CD4-positive, alpha-beta T cell (primary cell): ENCODE measurements around the gene CCKAR. TPM values are rescaled to one million over a fixed set of nuclear protein-coding genes. Genes with fewer than 3 reads are reported as not detected.

Experiments
- ATAC-seq: fragments of 200-7000 bp; cut with Tn5 transposase; one replicate; pipeline ENCODE4 v1.10.0; 2022; ENCODE audit warnings: mild to moderate bottlenecking; ENCODE audit not compliant: poor library complexity
- CTCF ChIA-PET: fragments of 350-600 bp; sonication (Branson Sonifier 250); formaldehyde crosslinking; loops from one replicate; lab custom pipeline; 2021; ENCODE audit warnings: antibody characterized with exemption, inconsistent platforms; lab: Charles Lee
- POLR2A ChIA-PET: fragments of 350-600 bp; sonication (Branson Sonifier 250); formaldehyde crosslinking; loops from one replicate; lab custom pipeline; 2021; ENCODE audit warnings: antibody characterized with exemption, inconsistent platforms; lab: Charles Lee
- DNase-seq, 14 experiments: peaks; one replicate each; pipeline ENCODE4 v3.0.0-alpha.2; 2013 to 2020; ENCODE audit warnings: mixed read lengths in 2 of 14
- H3K27ac ChIP-seq, 2 donors: one replicate each; pipeline versions ENCODE4 v1.5.1 to v1.7.0; 2013; ENCODE audit warnings: low read length in 2 of 2, low read depth in 1 of 2, mild to moderate bottlenecking in 1 of 2
- H3K27me3 ChIP-seq, 2 experiments: 1 replicate in 1 of 2; 2 replicates in 1 of 2; pipeline versions ENCODE4 v1.6.1 to v1.7.0; 2013; ENCODE audit warnings: low read length in 2 of 2, control low read depth in 1 of 2, mild to moderate bottlenecking in 1 of 2, moderate library complexity in 1 of 2; ENCODE audit not compliant: insufficient read depth in 2 of 2, control insufficient read depth in 1 of 2
- H3K36me3 ChIP-seq: one replicate; pipeline ENCODE4 v1.6.1; 2013; ENCODE audit warnings: low read length, control low read depth; ENCODE audit not compliant: insufficient read depth
- H3K4me1 ChIP-seq: one replicate; pipeline ENCODE4 v1.6.1; 2013; ENCODE audit warnings: low read length, control low read depth; ENCODE audit not compliant: insufficient read depth
- H3K4me3 ChIP-seq: one replicate; pipeline ENCODE4 v1.5.1; 2013; ENCODE audit warnings: mild to moderate bottlenecking, low read length, moderate library complexity
- H3K9me3 ChIP-seq, 2 experiments: 1 replicate in 1 of 2; 2 replicates in 1 of 2; pipeline versions ENCODE4 v1.6.1 to v1.7.0; 2013; ENCODE audit warnings: low read length in 2 of 2, mild to moderate bottlenecking in 2 of 2, control low read depth in 1 of 2, moderate library complexity in 1 of 2; ENCODE audit not compliant: control insufficient read depth in 1 of 2, insufficient read depth in 1 of 2
- H3K27ac Mint-ChIP-seq: one replicate; pipeline ENCODE4 v1.8.0; 2020; ENCODE audit warnings: mixed read lengths
- H3K27me3 Mint-ChIP-seq: one replicate; pipeline ENCODE4 v1.8.0; 2021; ENCODE audit warnings: mixed read lengths
- H3K36me3 Mint-ChIP-seq: one replicate; pipeline ENCODE4 v1.8.0; 2021; ENCODE audit warnings: low read depth, mixed read lengths
- H3K4me1 Mint-ChIP-seq: one replicate; pipeline ENCODE4 v1.8.0; 2021; ENCODE audit warnings: low read depth, mixed read lengths
- H3K4me3 Mint-ChIP-seq: one replicate; pipeline ENCODE4 v1.8.0; 2020; ENCODE audit warnings: mild to moderate bottlenecking, mixed read lengths
- H3K9me3 Mint-ChIP-seq: one replicate; pipeline ENCODE4 v1.8.0; 2020; ENCODE audit warnings: mixed read lengths
- intact Hi-C, 2 experiments: fragments of 100-400 bp; cut with DNase I in 1 of 2; cut with micrococcal nuclease in 1 of 2; formaldehyde crosslinking; loops; one replicate each; pipeline versions ENCODE4 v1.15.1 to v1.9.0; 2023 to 2025; cut with DNase I, micrococcal nuclease
- total RNA-seq, 174 experiments: library from RNA in 2 of 174; stranded (reverse) in 2 of 174; gene quantifications; one replicate each; pipeline ENCODE4 v1.2.3 and lab custom pipeline; 2021 to 2026
- TF ChIP-seq, protein P1 (sequence below): fragments of 200-600 bp; IDR thresholded peaks from one replicate; pipeline ENCODE4 v1.8.0; 2022; ENCODE audit warnings: antibody characterized with exemption, mild to moderate bottlenecking

The CCKAR gene
- total RNA-seq, 2 experiments from 2014 or later: not detected

DNA sequence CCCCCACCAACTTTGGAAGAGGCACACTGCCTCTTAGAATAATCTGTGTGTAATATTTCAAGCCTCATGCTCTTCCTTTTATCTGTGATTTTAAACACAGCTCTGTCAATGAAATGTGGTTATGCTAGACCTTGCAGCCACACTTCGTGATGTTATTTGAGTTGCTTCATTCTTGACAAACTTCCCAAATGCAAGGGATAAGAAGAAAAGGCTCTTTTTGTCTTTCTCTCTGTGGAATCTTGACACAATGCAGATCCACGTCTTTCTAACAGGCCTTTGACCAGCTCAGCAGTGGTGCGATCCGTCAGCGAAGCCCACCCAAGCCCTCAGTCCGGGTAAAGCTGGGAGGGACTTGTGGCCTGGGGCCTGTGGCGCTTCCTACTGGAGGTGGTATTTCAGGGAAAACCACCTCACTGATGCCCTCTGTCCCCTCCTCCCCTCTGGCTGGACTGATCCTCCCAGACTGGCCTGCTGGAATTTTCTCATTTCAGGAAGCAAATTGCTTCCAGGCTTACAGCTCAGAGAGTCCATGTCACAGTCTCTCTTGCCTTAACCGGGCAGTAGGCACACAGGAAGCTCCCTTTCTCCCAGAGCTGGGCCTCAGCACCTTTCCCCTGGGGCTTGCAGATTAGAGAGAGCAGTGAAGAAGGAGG is 19.5 kb upstream of the CCKAR start:
- Mint-ChIP-seq H3K36me3 (no peaks in the 10 kb centered on the region), H3K27me3 (peaks cover 6% of the 10 kb centered on the region), H3K27ac (no peak overlapping the region), H3K4me3 (no peak overlapping the region), H3K4me1 (no peaks in the 10 kb centered on the region), H3K9me3 (no peaks in the 10 kb centered on the region)
- no peaks in the 10 kb centered on the region for H3K27me3 ChIP-seq
- ChIA-PET CTCF (no interaction called here), POLR2A (no interaction called here)
- TF ChIP-seq, protein P1, sequence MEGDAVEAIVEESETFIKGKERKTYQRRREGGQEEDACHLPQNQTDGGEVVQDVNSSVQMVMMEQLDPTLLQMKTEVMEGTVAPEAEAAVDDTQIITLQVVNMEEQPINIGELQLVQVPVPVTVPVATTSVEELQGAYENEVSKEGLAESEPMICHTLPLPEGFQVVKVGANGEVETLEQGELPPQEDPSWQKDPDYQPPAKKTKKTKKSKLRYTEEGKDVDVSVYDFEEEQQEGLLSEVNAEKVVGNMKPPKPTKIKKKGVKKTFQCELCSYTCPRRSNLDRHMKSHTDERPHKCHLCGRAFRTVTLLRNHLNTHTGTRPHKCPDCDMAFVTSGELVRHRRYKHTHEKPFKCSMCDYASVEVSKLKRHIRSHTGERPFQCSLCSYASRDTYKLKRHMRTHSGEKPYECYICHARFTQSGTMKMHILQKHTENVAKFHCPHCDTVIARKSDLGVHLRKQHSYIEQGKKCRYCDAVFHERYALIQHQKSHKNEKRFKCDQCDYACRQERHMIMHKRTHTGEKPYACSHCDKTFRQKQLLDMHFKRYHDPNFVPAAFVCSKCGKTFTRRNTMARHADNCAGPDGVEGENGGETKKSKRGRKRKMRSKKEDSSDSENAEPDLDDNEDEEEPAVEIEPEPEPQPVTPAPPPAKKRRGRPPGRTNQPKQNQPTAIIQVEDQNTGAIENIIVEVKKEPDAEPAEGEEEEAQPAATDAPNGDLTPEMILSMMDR: no peak
- no peaks in the 10 kb centered on the region for H3K4me1 ChIP-seq
- no peak overlapping the region for H3K27ac ChIP-seq
- DNase-seq: no peak
- intact Hi-C loops: no loop called here
- no peaks in the 10 kb centered on the region for H3K36me3 ChIP-seq
- H3K4me3 ChIP-seq: no peak overlapping the region
- H3K9me3 ChIP-seq: no peaks in the 10 kb centered on the region
- ATAC-seq: no peak

DNA sequence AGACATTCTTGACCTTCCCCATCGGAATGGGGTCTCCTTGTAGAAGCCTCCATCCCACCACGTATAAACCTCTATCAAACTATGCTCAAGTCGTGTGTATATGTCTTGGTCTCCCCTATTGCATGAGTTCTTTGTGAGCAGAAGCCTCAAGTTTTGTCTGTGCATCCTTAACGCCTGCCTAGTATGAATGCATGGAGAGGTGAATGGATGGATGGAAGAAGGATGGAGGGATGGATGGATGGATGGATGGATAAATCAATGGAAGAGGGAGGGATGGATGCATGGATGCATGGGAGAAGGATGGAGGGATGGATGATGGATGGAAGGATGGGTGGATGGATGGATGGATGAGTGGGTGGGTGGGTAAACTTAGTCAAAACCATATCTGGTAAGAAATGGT is 17.0 kb upstream of the CCKAR start:
- H3K9me3 Mint-ChIP-seq: no peaks in the 10 kb centered on the region
- DNase-seq (no peak), ATAC-seq (no peak)
- H3K36me3 ChIP-seq: no peaks in the 10 kb centered on the region
- H3K36me3 Mint-ChIP-seq: no peaks in the 10 kb centered on the region
- POLR2A ChIA-PET: no interaction called here
- H3K4me1 ChIP-seq: no peaks in the 10 kb centered on the region
- H3K9me3 ChIP-seq: no peaks in the 10 kb centered on the region
- CTCF ChIA-PET: no interaction called here
- no peak overlapping the region for H3K27ac ChIP-seq
- H3K4me3 ChIP-seq: no peak overlapping the region
- H3K4me1 Mint-ChIP-seq: no peaks in the 10 kb centered on the region
- no peaks in the 10 kb centered on the region for H3K27me3 ChIP-seq
- peaks cover 4% of the 10 kb centered on the region for H3K27me3 Mint-ChIP-seq
- intact Hi-C loops: no loop called here
- H3K4me3 Mint-ChIP-seq: no peak overlapping the region
- TF ChIP-seq, protein P1: no peak
- H3K27ac Mint-ChIP-seq: no peak overlapping the region

DNA sequence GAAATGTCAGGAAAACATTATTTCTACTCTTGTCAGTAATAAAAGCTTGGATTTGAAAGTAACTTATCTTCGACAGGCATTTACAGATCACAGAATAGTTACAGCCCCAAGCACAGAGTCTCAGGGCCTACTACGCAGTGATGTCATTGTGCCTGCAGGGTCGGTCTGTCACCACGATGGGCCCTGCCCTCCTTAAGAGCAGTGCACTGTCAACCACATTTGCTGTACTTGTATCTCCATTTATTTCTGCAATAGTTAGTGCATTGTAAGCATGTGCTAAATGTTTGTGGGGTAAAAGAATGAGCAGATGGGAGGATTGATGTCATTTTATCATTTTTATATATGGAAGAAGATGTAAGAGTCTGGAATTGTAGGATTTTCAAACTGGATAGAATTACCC is 13.6 kb upstream of the CCKAR start:
- ChIA-PET CTCF (no interaction called here), POLR2A (no interaction called here)
- intact Hi-C loops: no loop called here
- Mint-ChIP-seq H3K27ac (no peak overlapping the region), H3K4me3 (no peak overlapping the region), H3K27me3 (peaks cover 13% of the 10 kb centered on the region), H3K4me1 (no peaks in the 10 kb centered on the region), H3K9me3 (no peaks in the 10 kb centered on the region), H3K36me3 (no peaks in the 10 kb centered on the region)
- Histone ChIP-seq H3K4me1 (no peaks in the 10 kb centered on the region), H3K36me3 (no peaks in the 10 kb centered on the region), H3K9me3 (no peaks in the 10 kb centered on the region), H3K4me3 (no peak overlapping the region), H3K27me3 (no peaks in the 10 kb centered on the region), H3K27ac (no peak overlapping the region)
- ATAC-seq (no peak), DNase-seq (no peak)
- TF ChIP-seq, protein P1: no peak
